HS-5 (cell line): Measurements from ENCODE around the gene ZNF430.
"Not testable (repeated sequence)": the region's sequence is repeated elsewhere in the genome, so short reads cannot be mapped to it uniquely, and the experiment has no call there.

ENCODE experiments used
- DNase-seq: peaks from one replicate; pipeline ENCODE4 v3.0.0-alpha.2; 2012; ENCODE audit warnings: low read depth

The ZNF430 gene

DNA sequence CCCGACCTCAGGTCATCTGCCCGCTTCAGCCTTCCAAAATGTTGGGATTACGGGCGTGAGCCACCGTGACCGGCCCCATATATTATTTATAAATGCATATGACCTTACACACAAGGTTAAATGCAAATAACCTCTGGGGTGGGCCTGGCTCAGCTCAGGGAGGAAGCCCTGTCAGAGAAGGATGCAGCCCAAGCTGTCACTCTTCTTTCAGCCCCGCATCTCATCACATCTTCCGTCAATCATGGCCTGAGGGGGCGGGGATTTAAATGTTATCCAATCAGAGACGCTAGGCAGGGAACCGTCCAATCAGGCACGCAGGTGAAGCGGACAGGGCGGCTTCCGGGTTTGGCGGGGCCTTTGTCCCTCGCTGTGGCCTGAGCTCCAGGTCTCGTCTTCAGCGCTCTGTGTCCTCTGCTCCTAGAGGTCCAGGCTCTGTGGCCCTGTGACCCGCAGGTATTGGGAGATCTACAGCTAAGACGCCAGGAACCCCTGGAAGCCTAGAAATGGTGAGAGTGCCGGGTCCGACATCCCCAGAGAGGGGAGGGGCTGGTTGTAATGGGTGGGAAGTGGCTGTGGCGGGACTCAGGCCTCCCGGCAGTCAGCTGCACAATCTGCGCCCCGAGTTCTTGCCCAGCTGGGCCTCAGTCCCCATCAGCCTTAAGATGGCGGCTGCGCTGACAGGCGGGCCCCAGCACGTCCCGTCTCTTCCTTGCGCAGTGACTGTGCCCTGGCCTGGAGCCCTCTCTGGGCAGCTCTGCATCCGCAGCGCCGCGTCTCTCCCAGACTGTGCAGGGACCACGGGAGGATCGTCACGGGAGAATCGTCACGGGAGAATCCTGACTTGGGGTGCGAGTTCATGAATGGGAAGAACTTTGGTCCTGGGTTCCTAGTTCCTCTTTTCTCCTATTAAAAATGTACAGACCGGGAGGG lies at the start of gene ZNF430:
Gene ZNF430, plus strand, starts transcription at position 360 of the 930 bp plus-strand sequence. Its CDS starts 144 bp downstream, at position 504.
- DNase-seq = peak; percentile 73

DNA sequence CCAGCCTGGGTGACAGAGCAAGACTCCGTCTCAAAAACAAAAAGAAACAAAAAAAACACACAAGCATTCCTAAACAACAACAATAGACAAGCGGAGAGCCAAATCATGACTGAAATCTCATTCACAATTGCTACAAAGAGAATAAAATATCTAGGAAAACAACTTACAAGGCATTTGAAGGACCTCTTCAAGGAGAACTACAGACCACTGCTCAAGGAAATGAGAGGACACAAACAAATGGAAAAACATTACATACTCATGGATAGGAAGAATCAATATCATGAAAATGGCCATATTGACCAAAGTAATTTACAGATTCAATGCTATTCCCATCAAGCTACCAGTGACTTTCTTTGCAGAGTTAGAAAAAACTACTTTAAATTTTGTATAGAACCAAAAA lies 27.7 kb upstream of the ZNF430 start:
- DNase-seq = not testable (repeated sequence)

DNA sequence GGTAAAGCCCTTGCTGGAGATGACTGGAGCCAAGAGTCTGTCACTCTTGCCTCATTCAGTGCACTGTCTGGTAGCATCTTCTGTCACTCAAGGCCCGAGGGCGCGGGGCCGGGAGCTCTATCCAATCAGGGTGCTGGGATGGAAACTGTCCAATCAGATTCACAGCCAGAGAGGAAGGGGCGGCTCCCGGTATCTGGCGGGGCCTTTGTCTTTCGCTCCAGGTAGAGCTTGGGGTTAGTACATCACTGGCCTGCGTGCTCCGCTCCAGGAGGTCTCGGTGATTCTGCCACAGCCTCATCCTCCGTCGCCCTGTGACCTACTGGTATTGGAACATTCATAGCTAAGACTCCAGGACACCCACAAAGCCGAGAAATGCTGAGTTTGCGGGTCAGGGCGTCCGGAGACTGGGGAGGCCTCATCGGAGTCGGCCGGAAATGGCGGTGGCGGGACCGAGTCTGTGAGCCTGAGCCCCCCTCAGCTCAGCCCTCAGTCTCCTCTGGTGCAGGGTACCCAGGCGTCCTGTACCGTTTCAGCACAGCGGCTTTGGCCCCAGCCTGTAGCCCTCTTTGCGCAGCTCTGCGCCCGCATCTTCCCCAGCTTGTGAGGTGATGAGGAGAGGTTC lies 20.6 kb upstream of the ZNF430 start:
- no peak for DNase-seq

DNA sequence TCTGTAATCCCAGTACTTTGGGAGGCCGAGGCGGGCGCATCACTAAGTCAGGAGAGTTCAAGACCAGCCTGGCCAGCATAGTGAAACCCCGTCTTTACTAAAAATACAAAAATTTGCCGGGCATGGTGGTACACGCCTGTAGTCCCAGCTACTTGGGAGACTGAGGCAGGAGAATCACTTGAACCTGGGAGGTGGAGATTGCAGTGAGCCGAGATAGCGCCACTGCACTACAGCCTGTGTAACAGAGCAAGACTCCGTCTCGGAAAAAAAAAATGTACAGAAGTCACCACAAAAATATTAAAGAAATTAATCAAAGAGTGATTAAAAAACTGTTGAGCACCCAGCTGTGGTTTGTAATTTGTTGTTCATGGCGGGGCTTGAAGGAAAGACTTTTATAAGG lies 781 bp downstream of the ZNF430 start:
- DNase-seq = not testable (repeated sequence)

DNA sequence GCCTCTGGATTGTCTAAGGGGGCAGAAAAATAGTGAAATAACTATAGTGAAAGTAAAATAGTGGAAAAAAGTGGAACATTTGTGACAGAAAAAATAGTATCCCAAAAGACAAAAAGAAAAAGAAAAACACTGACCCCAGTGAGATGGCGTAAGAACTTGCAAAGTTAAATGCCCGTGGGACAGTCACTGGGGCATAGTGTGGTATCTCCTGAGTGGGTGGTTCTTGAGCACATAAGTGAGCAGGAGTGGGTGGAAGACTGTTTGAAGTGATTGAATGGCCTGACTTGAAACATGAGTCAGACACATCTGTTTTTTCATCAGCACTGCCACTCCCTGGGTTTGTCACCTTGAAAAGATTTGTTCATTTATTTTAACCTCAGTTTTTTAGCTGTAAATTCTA lies 2.5 kb downstream of the ZNF430 start:
- DNase-seq = no peak

DNA sequence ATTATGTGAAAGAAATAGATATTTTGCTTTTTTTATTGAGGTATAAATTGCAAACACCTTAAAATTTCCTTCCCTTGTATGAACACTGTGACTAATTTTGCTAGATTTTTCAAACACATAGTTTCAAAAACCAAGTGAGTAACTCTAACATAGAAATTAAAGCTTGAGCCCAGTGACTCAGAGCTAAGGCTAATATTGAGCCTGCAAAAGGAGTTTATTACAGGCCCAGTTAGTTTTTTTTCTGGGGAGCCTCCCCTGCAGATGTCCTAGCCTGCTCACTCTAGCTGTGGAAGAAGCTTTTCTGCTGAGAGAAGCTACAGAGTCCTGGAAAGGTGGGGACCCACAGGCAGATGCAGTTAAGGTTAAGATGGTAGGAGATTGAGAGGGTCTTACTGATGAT lies 3.4 kb downstream of the ZNF430 start:
- no peak for DNase-seq

DNA sequence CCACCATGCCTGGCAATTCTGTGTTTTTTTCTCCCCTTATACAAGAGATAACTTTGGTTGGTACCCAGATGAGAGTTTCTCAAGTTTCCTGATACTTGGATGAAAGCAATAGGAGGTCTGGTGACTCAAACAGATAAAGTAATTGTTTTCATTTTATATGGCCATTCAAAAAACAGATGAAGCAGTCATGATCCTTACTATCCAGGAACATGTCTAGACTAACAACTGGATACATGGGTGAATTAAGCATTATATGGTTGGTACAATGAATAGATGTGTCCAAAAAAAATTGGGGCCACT lies 8.5 kb downstream of the ZNF430 start:
- DNase-seq = no peak

DNA sequence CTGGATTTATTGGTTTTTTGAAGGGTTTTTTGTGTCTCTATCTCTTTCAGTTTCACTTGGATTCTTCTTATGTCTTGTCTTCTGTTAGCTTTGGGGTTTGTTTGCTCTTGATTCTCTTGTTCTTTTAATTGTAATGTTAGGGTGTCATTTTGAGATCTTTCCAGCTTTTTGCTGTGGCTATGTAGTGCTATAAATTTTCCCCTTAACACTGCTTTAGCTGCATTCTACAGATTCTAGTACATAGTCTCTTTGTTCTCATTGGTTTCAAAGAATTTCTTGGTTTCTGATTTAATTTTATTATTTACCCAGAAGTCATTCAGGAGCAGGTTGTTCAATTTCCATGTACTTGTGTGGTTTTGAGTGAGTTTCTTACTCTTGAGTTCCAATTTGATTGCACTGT lies 24.6 kb downstream of the ZNF430 start:
- DNase-seq = no peak

DNA sequence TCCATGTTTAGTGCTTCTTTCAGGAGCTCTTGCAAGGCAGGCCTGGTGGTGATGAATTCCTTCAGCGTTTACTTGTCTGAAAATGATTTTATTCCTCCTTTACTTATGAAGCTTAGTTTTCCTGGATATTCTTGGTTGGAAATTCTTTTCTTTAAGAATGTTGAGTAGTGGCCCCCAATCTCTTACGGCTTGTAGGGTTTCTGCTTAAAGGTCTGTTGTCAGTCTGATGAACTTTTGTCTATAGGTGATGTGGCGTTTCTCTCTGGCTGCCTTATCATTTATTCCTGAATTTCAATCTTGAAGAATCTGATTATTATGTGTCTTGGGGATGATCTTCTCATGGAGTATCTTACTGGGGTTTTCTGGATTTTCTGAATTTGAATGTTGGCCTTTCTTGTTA lies 26.0 kb downstream of the ZNF430 start:
- no peak for DNase-seq

DNA sequence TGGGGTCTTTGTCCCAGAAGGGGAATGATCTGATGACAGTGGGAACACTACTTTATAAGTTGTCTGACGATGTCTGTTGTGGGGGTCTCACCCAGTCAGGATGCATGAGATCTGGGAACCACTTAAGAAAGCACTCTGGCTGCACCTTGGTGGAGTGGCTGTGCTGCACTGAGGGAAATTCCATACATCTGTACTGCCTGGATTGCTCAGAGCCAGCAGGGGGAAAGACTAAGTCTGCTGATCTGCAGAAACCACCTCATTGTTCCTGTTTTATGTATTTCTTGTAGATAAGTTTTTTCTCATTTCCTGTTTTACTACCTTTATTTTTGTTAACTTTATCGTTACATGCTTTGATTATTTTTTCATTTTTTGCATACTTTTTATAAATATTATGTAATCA lies 27.3 kb downstream of the ZNF430 start:
- DNase-seq = no peak

DNA sequence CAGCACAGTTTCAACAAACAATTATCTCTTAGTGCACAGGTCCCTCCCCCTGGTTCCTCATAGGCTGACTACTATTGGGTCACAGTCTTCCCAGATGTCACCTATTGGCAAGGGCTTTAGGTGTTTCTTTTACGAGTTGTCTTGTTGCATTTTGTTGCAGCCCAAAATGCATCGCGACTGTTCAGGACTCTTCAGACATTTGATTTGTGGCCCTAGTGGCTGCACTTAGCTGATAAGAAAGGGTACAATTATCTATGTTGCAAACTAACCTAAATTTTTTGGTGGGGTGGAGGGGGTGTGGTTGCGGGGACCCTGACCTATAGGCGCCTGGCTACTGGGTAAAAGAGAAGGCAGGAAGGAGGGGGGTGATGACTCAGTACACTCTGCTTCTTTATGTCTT lies 32.4 kb downstream of the ZNF430 start:
- DNase-seq = no peak

DNA sequence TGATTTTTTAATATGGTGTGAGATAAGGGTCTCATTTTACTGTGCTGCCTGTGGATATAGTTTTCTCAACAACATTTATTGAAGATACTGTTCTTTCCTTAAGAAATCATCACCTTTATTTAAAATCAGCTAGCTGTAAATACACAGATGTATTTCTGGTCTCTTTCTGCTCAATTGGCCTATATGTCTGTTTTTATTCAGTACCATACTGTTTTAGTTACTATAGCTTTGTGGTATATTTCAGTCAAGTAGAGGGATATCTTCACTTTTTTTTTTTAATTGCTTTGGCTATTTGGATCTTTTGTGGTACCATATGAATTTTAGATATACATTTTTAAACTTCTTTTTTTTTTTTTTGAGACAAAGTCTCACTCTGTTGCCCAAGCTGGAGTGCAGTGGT lies 44.9 kb downstream of the ZNF430 start:
- no peak for DNase-seq

DNA sequence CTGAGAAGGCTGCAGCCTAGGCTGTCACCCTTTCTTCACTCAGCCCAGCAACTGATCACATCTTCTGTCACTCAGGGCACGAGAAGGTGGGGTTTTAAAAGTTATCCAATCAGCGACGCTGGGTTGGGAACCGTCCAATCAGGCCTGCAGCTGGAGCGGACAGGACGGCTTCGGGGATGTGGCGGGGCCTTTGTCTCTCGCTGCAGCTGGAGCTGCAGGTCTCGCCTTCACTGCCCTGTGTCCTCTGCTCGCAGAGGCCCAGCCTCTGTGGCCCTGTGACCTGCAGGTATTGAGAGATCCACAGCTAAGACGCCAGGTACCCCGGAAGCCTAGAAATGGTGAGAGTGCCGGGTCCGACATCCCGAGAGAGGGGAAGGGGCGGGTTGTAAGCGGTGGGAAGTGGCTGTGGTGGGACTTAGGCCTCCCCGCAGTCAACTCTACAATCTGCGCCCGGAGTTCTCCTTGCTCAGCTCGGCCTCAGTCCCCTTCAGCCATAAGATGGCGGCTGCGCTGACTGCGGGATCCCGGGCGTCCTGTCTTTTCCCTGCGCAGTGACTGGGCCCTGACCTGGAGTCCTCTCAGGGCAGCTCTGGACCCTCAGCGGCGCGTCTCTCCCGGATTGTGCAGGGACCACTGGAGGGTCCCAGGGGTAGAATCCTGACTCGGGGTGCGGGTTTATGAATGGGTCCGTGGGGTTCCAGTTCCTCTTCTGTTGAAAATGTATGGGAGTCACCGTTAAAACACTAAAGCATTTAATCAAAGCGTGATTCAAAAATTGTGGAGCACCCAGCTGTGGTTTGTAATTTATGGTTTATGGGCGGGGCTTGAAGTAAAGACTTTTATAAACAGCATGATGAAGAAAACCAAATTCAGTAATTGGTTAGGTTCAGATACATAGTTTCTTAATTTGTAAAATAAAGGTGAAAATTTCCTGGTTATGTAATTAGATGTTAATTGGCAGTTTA lies 61.8 kb downstream of the ZNF430 start, which contains the start of gene ZNF714:
Gene ZNF714, plus strand, starts transcription at position 193 of the 965 bp plus-strand sequence. CDS start 16,066 bp downstream, outside the sequence.
- peak; percentile 61 for DNase-seq

DNA sequence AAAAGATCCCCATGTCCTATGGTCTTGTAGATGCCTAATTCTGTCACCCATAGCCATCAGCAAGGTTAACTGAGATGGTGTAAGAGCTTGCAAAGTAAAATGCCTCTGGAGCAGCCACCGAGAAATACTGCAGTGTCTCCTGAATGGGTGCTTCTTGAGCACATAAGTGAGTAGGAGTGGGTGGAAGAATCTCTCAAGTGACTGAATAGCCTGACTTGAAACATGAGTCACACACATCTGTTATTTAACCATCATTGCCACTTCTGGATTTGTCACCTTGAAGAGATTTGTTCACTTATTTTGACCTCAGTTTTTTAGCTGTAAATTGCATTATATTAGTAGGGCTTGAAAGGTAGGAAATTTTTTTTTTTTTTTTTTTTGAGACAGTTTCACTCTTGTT lies 63.9 kb downstream of the ZNF430 start:
- peak; percentile 23 for DNase-seq

DNA sequence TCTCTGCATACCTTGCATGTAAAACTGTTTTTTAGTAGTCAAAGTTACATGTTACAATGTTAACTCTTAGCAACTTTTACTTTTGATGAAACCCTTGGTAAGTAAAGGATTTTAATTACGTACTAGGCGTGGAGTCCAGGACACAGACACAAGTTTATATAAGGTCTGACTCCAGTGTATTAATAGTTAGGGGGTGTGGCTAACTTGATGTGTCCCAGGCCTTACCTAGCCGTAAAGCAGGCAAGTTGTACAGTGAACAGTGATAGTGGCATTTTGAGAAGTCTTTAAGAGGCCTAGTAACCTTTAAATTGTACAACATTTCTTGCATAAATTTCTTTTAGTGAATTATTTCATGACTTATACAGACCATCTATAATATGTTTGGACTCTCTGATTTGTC lies 67.4 kb downstream of the ZNF430 start:
- no peak for DNase-seq

DNA sequence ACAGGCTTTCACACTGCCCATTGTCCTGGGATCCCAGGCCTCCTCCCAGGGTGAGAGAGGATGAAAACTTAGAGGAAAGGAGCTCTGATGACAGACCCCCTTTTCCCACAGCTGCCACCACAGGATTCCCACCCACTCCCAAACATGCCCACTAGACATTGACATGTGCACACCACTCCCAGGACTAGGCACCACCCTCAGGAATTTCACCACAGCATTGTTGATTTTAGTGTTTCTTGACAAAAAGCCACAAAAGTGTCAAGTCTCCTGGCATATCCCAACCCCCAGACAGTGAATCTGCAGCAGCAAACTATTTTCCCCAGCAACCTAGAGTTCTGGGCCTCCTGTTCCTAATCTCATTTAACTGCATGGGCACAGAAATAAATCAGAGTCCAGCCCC lies 71.7 kb downstream of the ZNF430 start:
- no peak for DNase-seq

DNA sequence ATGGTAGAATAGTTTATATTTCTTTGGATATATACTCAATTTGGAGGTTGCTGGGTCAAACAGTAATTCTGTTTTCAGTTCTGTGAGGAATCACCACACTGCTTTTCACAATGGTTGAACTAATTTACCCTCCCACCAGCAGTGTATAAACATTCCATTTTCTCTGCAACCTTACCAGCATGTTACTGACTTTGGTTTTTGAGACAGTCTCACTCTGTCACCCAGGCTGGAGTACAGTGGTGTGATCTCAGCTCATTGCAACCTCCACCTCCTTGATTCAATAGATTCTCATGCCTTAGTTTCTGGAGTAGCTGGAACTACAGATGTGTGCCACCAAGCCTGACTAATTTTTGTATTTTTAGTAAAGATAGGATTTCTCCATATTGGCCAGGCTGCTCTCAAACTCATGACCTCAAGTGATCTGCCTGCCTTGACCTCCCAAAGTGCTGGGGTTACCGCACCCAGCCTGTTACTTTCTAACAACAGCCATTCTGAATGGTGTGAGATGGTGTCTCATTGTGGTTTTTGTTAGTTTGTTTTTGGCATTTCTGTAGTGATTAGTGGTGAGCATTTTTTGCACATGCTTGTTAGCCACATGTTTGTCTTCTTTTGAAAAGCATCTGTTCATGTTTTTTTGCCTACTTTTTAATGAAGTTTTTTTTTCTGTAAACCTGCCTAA lies 74.0 kb downstream of the ZNF430 start:
- no peak for DNase-seq

DNA sequence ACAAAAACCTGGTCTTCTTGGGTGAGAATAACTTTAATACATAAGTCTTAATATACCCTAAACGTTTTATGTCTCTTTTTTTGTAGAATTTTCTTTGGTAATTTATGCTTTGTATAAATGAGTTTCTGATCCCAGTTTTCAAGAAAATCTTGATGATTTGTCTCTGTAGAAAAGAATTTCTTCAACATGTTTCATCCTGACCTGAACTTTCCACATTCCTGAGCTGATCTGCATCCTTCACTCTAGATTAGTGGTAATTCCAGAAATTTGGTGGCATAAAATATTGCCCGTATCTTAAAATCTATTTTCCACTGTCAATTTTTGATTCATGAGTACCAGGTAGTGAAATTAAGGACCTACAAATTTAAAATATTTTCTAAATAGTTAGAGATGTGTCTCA lies 77.8 kb downstream of the ZNF430 start:
- no peak for DNase-seq

DNA sequence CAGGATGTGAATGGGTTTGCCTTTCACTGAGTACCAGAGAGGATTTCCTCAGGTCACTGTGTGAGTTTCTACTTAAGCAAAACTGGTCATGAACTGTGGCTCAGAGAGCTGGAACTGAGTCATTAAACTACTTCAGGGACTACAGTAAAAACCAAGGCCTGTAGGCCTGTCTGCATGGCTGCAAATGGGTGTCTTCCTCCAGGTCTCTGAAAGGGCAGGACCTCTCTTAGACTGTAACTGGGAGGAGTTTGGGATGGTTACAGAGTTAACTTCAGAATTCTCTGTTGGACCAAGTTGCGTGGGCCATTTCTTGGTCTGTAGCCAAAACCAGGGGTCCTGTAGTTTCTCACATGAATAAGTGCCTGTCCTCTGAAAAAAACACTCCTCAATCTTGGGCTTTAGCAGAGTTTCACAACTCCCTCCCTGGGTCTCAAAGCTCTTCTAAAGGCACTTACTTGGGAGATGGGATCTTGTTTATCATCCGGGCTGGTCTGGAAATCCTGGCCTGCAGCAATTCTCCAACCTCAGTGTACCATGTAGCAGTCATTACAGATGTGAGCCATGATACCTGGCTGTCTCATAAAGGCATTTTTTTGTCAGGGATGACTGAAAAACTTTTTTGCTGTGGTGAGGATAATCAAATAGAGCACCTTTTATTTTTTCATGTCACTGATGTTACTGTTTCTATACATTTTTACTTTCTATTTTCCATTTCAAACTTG lies 81.2 kb downstream of the ZNF430 start:
- no peak for DNase-seq

DNA sequence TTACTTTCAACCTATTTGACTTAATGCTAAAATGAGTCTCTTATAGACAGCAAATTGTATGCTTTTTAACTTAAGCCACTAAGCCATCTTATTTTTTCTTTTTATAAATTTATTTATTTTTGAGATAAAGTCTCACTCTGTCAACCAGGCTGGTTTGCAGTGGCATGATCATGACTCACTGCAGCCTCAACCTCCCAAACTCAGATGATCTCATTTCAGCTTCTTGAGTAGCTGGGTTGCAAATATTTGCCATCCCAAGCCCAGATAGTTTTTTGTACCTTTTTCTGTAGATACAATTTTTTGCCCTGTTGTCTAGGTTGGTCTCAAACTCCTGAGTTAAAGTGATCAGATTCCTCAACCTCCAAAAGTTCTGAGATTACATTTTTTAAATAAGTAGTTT lies 88.7 kb downstream of the ZNF430 start:
- no peak for DNase-seq
